GM23338 (cell line): ENCODE measurements around the gene SLC12A7. TPM values are rescaled to one million over a fixed set of nuclear protein-coding genes. Genes with fewer than 3 reads are reported as not detected.

Experiments
- ATAC-seq: fragments of 200-7000 bp; cut with Tn5 transposase; 3 replicates; pipeline ENCODE4 v1.9.1; 2020
- DNase-seq: peaks from one replicate; pipeline ENCODE4 v3.0.0-alpha.2; 2015; ENCODE audit warnings: low spot score
- H2AFZ ChIP-seq: fragments of 200-600 bp; sonication (generic); 2 replicates; pipeline ENCODE4 v1.8.0; 2016; ENCODE audit warnings: antibody characterized with exemption, mild to moderate bottlenecking, moderate library complexity
- H3F3A ChIP-seq: fragments of 200-600 bp; sonication (generic); replicated peaks from 2 replicates; pipeline ENCODE4 v1.8.0; 2017; ENCODE audit warnings: antibody characterized with exemption, mixed run types, low read depth
- H3K27ac ChIP-seq: fragments of 200-600 bp; sonication (generic); 2 replicates; pipeline ENCODE4 v1.6.1; 2016; ENCODE audit warnings: low read depth
- H3K27me3 ChIP-seq: fragments of 200-600 bp; sonication (generic); 2 replicates; pipeline ENCODE4 v1.8.0; 2016; ENCODE audit warnings: mild to moderate bottlenecking, mixed run types, moderate library complexity; ENCODE audit not compliant: insufficient read depth
- H3K36me3 ChIP-seq: fragments of 200-600 bp; sonication (generic); 2 replicates; pipeline ENCODE4 v1.8.0; 2016; ENCODE audit warnings: mild to moderate bottlenecking; ENCODE audit not compliant: insufficient read depth
- H3K4me1 ChIP-seq: fragments of 200-600 bp; sonication (generic); 2 replicates; pipeline ENCODE4 v1.8.0; 2016; ENCODE audit warnings: mild to moderate bottlenecking, moderate library complexity; ENCODE audit not compliant: insufficient read depth
- H3K4me2 ChIP-seq: fragments of 200-600 bp; sonication (generic); 2 replicates; pipeline ENCODE4 v1.7.1; 2017; ENCODE audit warnings: mixed run types
- H3K4me3 ChIP-seq: fragments of 200-600 bp; sonication (generic); 2 replicates; pipeline ENCODE4 v1.6.1; 2016; ENCODE audit warnings: mixed run types
- H3K79me2 ChIP-seq: fragments of 200-600 bp; sonication (generic); replicated peaks from 2 replicates; pipeline ENCODE4 v1.8.0; 2017; ENCODE audit warnings: mild to moderate bottlenecking; ENCODE audit not compliant: insufficient read depth
- H3K9me2 ChIP-seq: fragments of 200-600 bp; sonication (generic); 2 replicates; pipeline ENCODE4 v1.8.0; 2017; ENCODE audit not compliant: insufficient read depth
- H4K20me1 ChIP-seq: fragments of 200-600 bp; sonication (generic); replicated peaks from 2 replicates; pipeline ENCODE4 v1.8.0; 2017; ENCODE audit warnings: mild to moderate bottlenecking; ENCODE audit not compliant: insufficient read depth
- H3K27ac Mint-ChIP-seq: 2 replicates; pipeline ENCODE4 v1.8.0; 2020; ENCODE audit warnings: inconsistent platforms, mild to moderate bottlenecking, moderate library complexity, mixed read lengths
- H3K27me3 Mint-ChIP-seq: 3 replicates; pipeline ENCODE4 v1.8.0; 2022; ENCODE audit warnings: low read depth, mild to moderate bottlenecking, moderate library complexity, mixed read lengths, inconsistent platforms; ENCODE audit not compliant: insufficient read depth, poor library complexity
- H3K36me3 Mint-ChIP-seq: 3 replicates; pipeline ENCODE4 v1.8.0; 2021; ENCODE audit warnings: low read depth, mild to moderate bottlenecking, inconsistent platforms, moderate library complexity, mixed read lengths
- H3K4me1 Mint-ChIP-seq: 3 replicates; pipeline ENCODE4 v1.8.0; 2020; ENCODE audit warnings: mild to moderate bottlenecking, inconsistent platforms, mixed read lengths
- H3K4me3 Mint-ChIP-seq: 3 replicates; pipeline ENCODE4 v1.8.0; 2021; ENCODE audit warnings: moderate library complexity, mild to moderate bottlenecking, inconsistent platforms, mixed read lengths
- H3K9me3 Mint-ChIP-seq: 3 replicates; pipeline ENCODE4 v1.8.0; 2020; ENCODE audit warnings: moderate library complexity, mild to moderate bottlenecking, inconsistent platforms, mixed read lengths
- CREB1 ChIP-seq: fragments of 250-450 bp; sonication (Bioruptor Pico); IDR thresholded peaks from 2 replicates; pipeline ENCODE4 v1.5.0; 2020; ENCODE audit warnings: low read depth, mild to moderate bottlenecking, moderate library complexity
- ETS1 ChIP-seq: IDR thresholded peaks from 2 replicates; pipeline ENCODE4 v1.6.1; 2016; ENCODE audit warnings: antibody characterized with exemption
- EZH2 ChIP-seq: fragments of 200-600 bp; sonication (generic); IDR thresholded peaks from one replicate; pipeline ENCODE4 v1.8.0; 2017; ENCODE audit warnings: antibody characterized with exemption, mild to moderate bottlenecking, low read depth; ENCODE audit not compliant: unreplicated experiment
- EZH2phosphoT487 ChIP-seq: fragments of 200-600 bp; sonication (generic); IDR thresholded peaks from one replicate; pipeline ENCODE4 v1.8.1; 2018; ENCODE audit warnings: antibody characterized with exemption; ENCODE audit not compliant: unreplicated experiment
- JUNB ChIP-seq: IDR thresholded peaks from one replicate; pipeline ENCODE4 v1.6.1; 2016; ENCODE audit warnings: antibody characterized with exemption; ENCODE audit not compliant: unreplicated experiment
- NANOG ChIP-seq: IDR thresholded peaks from 2 replicates; pipeline ENCODE4 v1.6.1; 2016; ENCODE audit warnings: antibody characterized with exemption, borderline replicate concordance
- POLR2AphosphoS5 ChIP-seq: IDR thresholded peaks from 2 replicates; pipeline ENCODE4 v1.6.1; 2016; ENCODE audit warnings: antibody characterized with exemption, low read depth
- STAT1 ChIP-seq: IDR thresholded peaks from one replicate; pipeline ENCODE4 v1.6.1; 2016; ENCODE audit warnings: antibody characterized with exemption; ENCODE audit not compliant: unreplicated experiment
- ZNF114 ChIP-seq: fragments of 250-450 bp; sonication (Bioruptor Pico); IDR thresholded peaks from 2 replicates; pipeline ENCODE4 v1.5.0; 2020; ENCODE audit warnings: mild to moderate bottlenecking, moderate library complexity
- ZNF331 ChIP-seq: fragments of 250-450 bp; sonication (Bioruptor Pico); IDR thresholded peaks from 2 replicates; pipeline ENCODE4 v1.5.0; 2020; ENCODE audit warnings: low read depth, mild to moderate bottlenecking, moderate library complexity
- ZNF462 ChIP-seq: fragments of 250-450 bp; sonication (Bioruptor Pico); IDR thresholded peaks from 2 replicates; pipeline ENCODE4 v1.5.0; 2020; ENCODE audit warnings: mild to moderate bottlenecking, moderate library complexity
- polyA plus RNA-seq: library from polyadenylated mRNA; unstranded; fragments of >200 nt; fragmentation: Nextera tagmentation; extraction: Ambion mirVana; gene quantifications from 2 replicates; pipeline ENCODE4 v1.2.1, GENCODE V29; 2016
- total RNA-seq: library from RNA; depleted of rRNA; stranded (reverse); fragments of >200 nt; shearing (Covaris generic); gene quantifications from 2 replicates; pipeline ENCODE4 v1.2.3, GENCODE V29; 2014
- TF ChIP-seq, protein P1 (sequence below): IDR thresholded peaks from one replicate; pipeline ENCODE4 v1.6.1; 2018; ENCODE audit warnings: antibody characterized with exemption; ENCODE audit not compliant: unreplicated experiment
- TF ChIP-seq, protein P2 (sequence below), 2 experiments: fragments of 200-600 bp in 1 of 2; sonication (generic) in 1 of 2; conservative IDR thresholded peaks; 2 replicates each; pipeline versions ENCODE4 v1.5.1 to v1.6.1; 2016 to 2017; ENCODE audit warnings: antibody characterized with exemption in 2 of 2, low read depth in 2 of 2, mild to moderate bottlenecking in 2 of 2, moderate library complexity in 1 of 2

Gene SLC12A7
- total and polyA plus RNA-seq, 2 experiments from 2014 or later: 7.4 to 32.2 TPM

DNA sequence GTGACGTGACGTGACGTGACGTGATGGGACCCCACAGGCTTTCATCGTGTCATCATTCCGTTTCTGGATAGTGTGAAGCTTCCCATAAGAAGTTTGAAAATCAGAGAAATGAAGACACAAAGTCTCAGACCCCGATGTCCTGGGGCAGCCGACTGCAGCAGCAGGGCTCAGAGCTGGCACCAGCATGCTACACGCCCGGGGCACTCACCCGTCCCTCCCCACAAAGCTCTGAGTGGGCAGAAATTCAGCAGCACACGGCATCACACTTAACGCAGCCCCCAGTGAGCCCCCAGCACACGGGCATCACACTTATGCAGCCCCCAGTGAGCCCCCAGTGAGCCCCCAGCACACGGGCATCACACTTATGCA, 42.2 kb downstream of the SLC12A7 start:
- no peak for TF ChIP-seq NANOG
- no peak for TF ChIP-seq EZH2phosphoT487
- TF ChIP-seq, protein P1, sequence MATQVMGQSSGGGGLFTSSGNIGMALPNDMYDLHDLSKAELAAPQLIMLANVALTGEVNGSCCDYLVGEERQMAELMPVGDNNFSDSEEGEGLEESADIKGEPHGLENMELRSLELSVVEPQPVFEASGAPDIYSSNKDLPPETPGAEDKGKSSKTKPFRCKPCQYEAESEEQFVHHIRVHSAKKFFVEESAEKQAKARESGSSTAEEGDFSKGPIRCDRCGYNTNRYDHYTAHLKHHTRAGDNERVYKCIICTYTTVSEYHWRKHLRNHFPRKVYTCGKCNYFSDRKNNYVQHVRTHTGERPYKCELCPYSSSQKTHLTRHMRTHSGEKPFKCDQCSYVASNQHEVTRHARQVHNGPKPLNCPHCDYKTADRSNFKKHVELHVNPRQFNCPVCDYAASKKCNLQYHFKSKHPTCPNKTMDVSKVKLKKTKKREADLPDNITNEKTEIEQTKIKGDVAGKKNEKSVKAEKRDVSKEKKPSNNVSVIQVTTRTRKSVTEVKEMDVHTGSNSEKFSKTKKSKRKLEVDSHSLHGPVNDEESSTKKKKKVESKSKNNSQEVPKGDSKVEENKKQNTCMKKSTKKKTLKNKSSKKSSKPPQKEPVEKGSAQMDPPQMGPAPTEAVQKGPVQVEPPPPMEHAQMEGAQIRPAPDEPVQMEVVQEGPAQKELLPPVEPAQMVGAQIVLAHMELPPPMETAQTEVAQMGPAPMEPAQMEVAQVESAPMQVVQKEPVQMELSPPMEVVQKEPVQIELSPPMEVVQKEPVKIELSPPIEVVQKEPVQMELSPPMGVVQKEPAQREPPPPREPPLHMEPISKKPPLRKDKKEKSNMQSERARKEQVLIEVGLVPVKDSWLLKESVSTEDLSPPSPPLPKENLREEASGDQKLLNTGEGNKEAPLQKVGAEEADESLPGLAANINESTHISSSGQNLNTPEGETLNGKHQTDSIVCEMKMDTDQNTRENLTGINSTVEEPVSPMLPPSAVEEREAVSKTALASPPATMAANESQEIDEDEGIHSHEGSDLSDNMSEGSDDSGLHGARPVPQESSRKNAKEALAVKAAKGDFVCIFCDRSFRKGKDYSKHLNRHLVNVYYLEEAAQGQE: no peak
- no peak for TF ChIP-seq ZNF114 (CRISPR knock-in tag)
- TF ChIP-seq ZNF331 (CRISPR knock-in tag): no peak
- TF ChIP-seq JUNB: no peak
- no peak for TF ChIP-seq POLR2AphosphoS5
- no peak for TF ChIP-seq EZH2
- no peak for TF ChIP-seq ZNF462 (CRISPR knock-in tag)
- TF ChIP-seq, protein P2, sequence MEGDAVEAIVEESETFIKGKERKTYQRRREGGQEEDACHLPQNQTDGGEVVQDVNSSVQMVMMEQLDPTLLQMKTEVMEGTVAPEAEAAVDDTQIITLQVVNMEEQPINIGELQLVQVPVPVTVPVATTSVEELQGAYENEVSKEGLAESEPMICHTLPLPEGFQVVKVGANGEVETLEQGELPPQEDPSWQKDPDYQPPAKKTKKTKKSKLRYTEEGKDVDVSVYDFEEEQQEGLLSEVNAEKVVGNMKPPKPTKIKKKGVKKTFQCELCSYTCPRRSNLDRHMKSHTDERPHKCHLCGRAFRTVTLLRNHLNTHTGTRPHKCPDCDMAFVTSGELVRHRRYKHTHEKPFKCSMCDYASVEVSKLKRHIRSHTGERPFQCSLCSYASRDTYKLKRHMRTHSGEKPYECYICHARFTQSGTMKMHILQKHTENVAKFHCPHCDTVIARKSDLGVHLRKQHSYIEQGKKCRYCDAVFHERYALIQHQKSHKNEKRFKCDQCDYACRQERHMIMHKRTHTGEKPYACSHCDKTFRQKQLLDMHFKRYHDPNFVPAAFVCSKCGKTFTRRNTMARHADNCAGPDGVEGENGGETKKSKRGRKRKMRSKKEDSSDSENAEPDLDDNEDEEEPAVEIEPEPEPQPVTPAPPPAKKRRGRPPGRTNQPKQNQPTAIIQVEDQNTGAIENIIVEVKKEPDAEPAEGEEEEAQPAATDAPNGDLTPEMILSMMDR (conservative IDR thresholded peaks at IDR 0.05; ENCODE audit: low read depth in 2 of 2): no peak
- TF ChIP-seq ETS1: no peak
- TF ChIP-seq STAT1: no peak
- no peak for TF ChIP-seq CREB1 (CRISPR knock-in tag)
- no peaks in the 10 kb centered on the region for H3K9me2 ChIP-seq
- H3K27me3 ChIP-seq: no peaks in the 10 kb centered on the region
- 0 out of 2 replicates have a peak, but pooled peaks cover 3% of the 10 kb centered on the region for H3K79me2 ChIP-seq
- H3K4me3 ChIP-seq: no peak overlapping the region
- H3F3A ChIP-seq: no peaks in the 10 kb centered on the region
- Mint-ChIP-seq H3K27me3 (peaks cover 5% of the 10 kb centered on the region), H3K27ac (no peak overlapping the region), H3K9me3 (no peaks in the 10 kb centered on the region), H3K4me1 (no peaks in the 10 kb centered on the region), H3K4me3 (no peak overlapping the region), H3K36me3 (peaks cover 21% of the 10 kb centered on the region)
- no peaks in the 10 kb centered on the region for H3K4me1 ChIP-seq
- H3K27ac ChIP-seq: no peak overlapping the region
- no peak overlapping the region for H2AFZ ChIP-seq
- ATAC-seq: no peak
- 0 out of 2 replicates have a peak, but pooled peaks cover 2% of the 10 kb centered on the region for H4K20me1 ChIP-seq
- H3K4me2 ChIP-seq: no peak overlapping the region
- DNase-seq: no peak
- no peaks in the 10 kb centered on the region for H3K36me3 ChIP-seq
